Gastroesophageal sphincter (tissue), 3 donors: ENCODE measurements around the gene CDH15.
A peak's percentile ranks its signal among the peaks of the same experiment; 100 is the strongest.

Experiments used
- POLR2A ChIP-seq, 2 donors: fragments of 450-650 bp; IDR thresholded peaks; one replicate each; pipeline ENCODE4 v1.6.1; 2017; ENCODE audit warnings: antibody characterized with exemption in 2 of 2, mild to moderate bottlenecking in 2 of 2, moderate library complexity in 1 of 2
- POLR2AphosphoS5 ChIP-seq: sonication (generic); formaldehyde crosslinking; IDR thresholded peaks from one replicate; pipeline ENCODE4 v1.6.1; 2017; ENCODE audit warnings: antibody characterized with exemption
- TF ChIP-seq, protein P1 (sequence below), 4 experiments: fragments of 200-600 bp in 2 of 4; fragments of 450-650 bp in 2 of 4; sonication (generic) in 1 of 4; IDR thresholded peaks; one replicate each; pipeline ENCODE4 v1.5.1; 2017 to 2019; ENCODE audit warnings: antibody characterized with exemption in 4 of 4, mild to moderate bottlenecking in 2 of 4, moderate library complexity in 2 of 4

DNA sequence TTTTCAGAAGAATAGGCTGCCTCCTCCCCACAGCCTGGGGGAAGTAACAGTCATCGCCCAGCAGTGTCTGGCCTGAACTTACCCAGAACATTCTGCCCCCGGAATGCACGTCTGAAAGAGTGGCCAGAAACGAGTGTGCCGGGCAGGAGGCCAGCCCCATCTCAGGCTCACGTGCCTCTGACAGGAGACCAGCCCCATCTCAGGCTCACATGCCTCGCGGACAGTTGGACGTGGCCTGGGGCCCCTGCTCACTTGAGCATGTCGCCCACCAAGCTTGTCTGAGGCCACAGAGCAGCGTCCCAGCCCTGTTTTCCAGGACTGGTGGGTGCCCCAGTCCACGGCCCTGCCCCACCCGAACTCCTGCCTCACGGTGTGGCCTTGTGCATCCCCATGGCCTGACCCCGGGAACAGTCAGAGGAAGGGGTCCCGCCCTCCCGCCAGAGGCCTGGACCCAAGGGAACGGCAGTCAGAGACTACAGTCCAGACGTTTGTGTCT is 16.3 kb upstream of the CDH15 start:
- TF ChIP-seq POLR2AphosphoS5 = peak; percentile 72
- TF ChIP-seq, protein P1, sequence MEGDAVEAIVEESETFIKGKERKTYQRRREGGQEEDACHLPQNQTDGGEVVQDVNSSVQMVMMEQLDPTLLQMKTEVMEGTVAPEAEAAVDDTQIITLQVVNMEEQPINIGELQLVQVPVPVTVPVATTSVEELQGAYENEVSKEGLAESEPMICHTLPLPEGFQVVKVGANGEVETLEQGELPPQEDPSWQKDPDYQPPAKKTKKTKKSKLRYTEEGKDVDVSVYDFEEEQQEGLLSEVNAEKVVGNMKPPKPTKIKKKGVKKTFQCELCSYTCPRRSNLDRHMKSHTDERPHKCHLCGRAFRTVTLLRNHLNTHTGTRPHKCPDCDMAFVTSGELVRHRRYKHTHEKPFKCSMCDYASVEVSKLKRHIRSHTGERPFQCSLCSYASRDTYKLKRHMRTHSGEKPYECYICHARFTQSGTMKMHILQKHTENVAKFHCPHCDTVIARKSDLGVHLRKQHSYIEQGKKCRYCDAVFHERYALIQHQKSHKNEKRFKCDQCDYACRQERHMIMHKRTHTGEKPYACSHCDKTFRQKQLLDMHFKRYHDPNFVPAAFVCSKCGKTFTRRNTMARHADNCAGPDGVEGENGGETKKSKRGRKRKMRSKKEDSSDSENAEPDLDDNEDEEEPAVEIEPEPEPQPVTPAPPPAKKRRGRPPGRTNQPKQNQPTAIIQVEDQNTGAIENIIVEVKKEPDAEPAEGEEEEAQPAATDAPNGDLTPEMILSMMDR (IDR thresholded peaks at IDR 0.05) = no peak
- TF ChIP-seq POLR2A (IDR thresholded peaks at IDR 0.05) = no peak
